Astrocyte of the spinal cord (primary cell): Measurements from ENCODE around the gene FOXI1.
"Not testable (repeated sequence)": the region's sequence is repeated elsewhere in the genome, so short reads cannot be mapped to it uniquely, and the experiment has no call there.

ENCODE experiments used
- DNase-seq: peaks from one replicate; pipeline ENCODE4 v3.0.0; 2011; ENCODE audit warnings: low read depth, low spot score
- H3K4me3 ChIP-seq: 2 replicates; pipeline ENCODE4 v1.5.1; 2011; ENCODE audit warnings: low read depth, mild to moderate bottlenecking, low read length, moderate library complexity
- in situ Hi-C: cut with HindIII; loops from 2 replicates; pipeline ENCODE4 v1.10.0; 2017; ENCODE audit warnings: low sequenced_read_pairs
- TF ChIP-seq, protein P1 (sequence below): IDR thresholded peaks from 2 replicates; pipeline ENCODE4 v1.5.1; 2012; ENCODE audit warnings: low read depth, mild to moderate bottlenecking, low read length, inconsistent platforms

The FOXI1 gene

DNA sequence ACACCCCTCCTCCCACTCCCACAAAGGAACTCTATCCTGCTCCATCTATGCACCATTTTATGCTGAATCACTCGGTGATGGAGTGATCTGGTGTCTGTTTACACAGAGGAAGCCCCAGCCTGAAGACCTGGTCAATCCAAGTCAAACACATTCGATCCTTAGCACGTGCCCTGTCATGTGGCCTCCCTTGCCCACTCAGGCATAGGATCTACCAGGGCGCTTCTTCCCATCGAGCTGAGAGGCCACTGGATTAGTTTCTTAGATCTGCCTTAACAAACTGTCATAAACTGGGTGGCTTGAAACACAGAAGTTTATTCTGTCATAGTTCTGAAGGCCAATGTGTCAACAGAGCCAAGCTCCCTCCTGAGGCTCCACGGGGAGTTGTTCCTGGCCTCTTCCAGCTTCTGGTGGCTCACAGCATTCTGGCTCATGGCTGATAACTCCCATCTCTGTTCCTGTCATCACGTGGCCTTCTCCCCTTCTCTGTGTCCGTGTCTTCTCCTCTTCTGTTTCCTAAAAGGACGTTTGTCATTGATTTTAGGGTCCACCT lies 34.2 kb downstream of the FOXI1 start:
- DNase-seq: no peak
- in situ Hi-C loops: no loop called here
- H3K4me3 ChIP-seq: no peak overlapping the region
- TF ChIP-seq, protein P1, sequence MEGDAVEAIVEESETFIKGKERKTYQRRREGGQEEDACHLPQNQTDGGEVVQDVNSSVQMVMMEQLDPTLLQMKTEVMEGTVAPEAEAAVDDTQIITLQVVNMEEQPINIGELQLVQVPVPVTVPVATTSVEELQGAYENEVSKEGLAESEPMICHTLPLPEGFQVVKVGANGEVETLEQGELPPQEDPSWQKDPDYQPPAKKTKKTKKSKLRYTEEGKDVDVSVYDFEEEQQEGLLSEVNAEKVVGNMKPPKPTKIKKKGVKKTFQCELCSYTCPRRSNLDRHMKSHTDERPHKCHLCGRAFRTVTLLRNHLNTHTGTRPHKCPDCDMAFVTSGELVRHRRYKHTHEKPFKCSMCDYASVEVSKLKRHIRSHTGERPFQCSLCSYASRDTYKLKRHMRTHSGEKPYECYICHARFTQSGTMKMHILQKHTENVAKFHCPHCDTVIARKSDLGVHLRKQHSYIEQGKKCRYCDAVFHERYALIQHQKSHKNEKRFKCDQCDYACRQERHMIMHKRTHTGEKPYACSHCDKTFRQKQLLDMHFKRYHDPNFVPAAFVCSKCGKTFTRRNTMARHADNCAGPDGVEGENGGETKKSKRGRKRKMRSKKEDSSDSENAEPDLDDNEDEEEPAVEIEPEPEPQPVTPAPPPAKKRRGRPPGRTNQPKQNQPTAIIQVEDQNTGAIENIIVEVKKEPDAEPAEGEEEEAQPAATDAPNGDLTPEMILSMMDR: no peak

DNA sequence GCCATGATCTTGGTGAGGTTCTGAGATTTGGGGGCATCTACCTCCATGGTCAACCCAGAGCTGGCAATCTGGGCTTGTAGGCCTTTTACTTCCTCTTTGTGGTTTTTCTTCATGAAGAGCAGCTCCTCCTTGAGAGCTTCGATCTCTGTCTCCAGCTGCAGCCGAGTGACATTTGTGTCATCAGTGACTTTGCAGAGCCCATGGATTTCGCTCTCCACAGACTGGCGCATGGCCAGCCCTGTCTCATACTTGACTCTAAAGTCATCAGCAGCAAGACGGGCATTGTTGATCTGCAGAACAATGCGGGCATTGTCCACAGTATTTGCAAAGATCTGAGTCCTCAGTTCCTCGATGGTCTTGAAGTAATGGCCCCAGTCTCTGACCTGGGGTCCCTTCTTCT lies 35.5 kb downstream of the FOXI1 start:
- H3K4me3 ChIP-seq, DNase-seq, in situ Hi-C loops: not testable (repeated sequence)

- no peak overlapping the region for H3K4me3 ChIP-seq
- no peak for DNase-seq
- in situ Hi-C loops: no loop called here
- TF ChIP-seq, protein P1: no peak
These were observed 35.9 kb downstream of the FOXI1 start for GRCh38 chr5:170141636-170142035.

- H3K4me3 ChIP-seq: no peak overlapping the region
- in situ Hi-C loops: no loop called here
- TF ChIP-seq, protein P1: no peak
- DNase-seq: no peak
These were observed 36.5 kb downstream of the FOXI1 start for GRCh38 chr5:170142196-170142595.

- no peak overlapping the region for H3K4me3 ChIP-seq
- in situ Hi-C loops: no loop called here
- no peak for DNase-seq
- TF ChIP-seq, protein P1: no peak
These were observed 37.4 kb downstream of the FOXI1 start for GRCh38 chr5:170143091-170143490.

DNA sequence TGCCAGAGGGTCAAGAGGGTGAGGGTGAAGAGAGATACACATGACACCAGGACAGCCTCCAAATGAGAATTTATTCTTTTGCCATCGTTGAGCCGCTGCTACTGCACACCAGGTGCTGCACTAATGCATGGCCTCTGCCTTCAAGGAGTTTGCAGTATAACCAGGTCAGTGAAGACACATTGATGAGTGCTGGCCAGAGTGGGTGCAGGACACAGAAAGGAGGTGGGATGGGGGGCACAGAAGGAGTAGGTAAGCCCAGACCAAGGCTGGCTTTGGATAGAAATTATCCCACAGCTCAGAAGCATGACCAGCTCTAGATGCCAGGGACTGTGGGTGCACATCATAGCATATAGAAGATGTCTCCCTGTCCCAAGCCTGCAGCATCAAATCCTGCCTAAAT lies 38.0 kb downstream of the FOXI1 start:
- TF ChIP-seq, protein P1: no peak
- in situ Hi-C loops: no loop called here
- no peak overlapping the region for H3K4me3 ChIP-seq
- DNase-seq: no peak

GRCh38 chr5:170144286-170145023 lies 38.8 kb downstream of the FOXI1 start:
- in situ Hi-C loops: no loop called here
- no peak overlapping the region for H3K4me3 ChIP-seq
- TF ChIP-seq, protein P1: no peak
- no peak for DNase-seq
